DMS79 (cell line): Measurements from ENCODE around the gene SIGLEC7.

ENCODE experiments used
- DNase-seq: peaks from one replicate; lab custom pipeline; 2025; lab: John Stamatoyannopoulos, UW

Gene SIGLEC7

DNA sequence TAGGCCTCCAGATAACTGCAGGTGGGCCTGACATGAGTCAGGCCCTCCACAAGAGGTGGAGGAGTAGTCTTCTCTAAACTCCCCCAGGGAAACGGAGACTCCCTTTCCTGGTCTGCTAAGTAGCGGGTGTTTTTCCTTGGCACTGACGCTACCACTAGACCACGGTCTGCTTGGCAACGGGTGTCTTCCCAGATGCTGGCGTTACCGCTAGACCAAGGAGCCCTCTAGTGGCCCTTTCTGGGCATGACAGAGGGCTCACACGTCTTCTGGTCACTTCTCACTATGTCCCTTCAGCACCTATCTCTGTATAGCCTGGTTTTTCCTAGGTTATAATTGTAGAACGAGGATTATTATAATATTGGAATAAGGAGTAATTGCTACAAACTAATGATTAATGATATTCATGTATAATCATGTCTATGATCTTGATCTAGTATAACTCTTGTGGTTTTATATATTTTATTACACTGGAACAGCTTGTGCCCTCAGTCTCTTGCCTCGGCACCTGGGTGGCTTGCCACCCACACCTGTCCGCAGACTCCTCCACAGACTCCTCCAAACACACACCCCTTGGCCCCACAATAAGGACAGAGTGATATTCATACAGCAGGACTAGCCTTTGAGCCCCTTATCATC is 27.3 kb downstream of the SIGLEC7 start:
- peak; percentile 13 for DNase-seq

DNA sequence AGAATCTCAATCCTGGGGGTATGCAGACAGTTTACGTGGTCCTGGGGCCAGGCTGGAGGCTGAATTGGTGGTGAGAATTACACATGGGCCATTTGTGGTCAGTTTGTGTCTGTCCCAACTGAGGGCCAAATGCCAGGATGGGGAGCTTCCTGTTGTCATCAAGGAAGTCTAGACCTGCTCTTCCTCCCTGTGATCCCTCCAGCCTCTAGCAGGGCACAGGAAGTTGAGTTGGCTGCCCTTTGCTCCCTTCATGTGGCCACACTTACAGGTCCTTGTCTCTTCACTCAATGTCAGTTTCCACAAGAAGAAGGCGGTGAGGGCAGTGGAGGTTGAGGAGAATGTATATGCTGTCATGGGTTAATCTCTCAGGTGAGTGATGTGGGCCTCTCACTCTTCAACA is 30.1 kb downstream of the SIGLEC7 start:
- DNase-seq = no peak

DNA sequence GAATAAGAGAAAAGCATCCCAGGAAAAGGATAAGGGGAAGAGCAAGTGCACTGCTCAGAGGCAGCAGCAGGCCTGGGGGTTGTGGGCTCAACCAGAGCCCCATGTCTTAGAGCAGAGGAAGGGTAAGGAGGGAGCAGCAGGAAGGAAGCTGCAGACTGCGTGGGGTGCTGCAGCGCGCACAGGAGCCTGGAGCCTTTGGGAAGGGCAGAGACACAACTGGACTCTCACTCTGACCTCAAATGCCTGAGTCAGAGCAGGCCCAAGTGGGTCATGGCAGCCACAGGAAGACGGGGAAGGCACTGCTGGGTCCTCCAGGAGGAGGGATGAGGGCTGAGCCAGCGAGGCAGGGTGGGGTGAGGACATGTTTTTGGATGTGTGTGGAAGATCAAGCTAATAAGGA is 31.6 kb downstream of the SIGLEC7 start:
- DNase-seq = no peak

DNA sequence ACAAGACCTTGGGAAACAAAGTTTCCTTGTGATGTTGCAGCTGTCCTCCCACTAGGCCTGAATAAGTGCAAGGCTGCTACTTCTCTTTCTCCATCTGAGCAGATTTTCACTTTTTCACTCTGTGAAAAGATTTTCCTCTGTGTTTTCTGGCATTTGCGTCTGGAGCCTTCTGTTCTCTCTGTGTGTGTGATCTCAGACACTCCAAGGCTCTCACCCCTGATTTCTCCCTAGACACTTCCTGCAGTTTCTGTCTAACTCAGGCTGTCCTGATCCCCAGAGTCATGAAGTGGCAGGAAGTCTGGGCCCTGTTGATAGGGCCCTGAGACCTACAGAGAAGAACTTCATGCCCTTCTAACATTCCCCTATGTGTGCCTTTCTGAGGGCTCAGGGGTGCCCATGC is 37.2 kb downstream of the SIGLEC7 start:
- DNase-seq = no peak

DNA sequence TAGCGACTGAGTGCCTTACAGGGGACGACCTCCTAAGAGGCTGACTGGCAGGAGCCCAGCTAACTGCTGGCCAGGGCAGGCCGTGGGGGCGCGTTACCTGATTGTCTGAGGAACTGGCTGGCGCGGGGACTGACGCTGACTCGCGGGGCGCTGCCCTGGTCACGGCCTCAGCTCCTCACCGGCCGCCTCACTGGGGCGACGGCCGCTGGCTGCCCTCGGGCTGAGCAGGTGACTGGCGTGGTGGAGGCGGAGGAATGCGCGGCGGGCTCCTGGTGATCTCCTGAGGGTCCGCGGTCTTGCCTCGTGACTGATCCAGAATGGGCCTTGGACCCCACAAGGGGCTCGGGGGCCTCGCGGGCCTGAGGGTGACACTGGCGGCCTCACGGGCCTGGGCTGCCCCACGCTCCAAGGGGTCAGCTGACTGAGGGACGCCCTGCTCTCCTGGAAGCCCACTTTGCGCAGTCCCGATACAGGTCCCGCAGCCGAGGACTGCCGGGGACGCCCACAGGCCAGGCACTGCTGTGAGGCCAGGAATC is 39.3 kb downstream of the SIGLEC7 start:
- DNase-seq = no peak

DNA sequence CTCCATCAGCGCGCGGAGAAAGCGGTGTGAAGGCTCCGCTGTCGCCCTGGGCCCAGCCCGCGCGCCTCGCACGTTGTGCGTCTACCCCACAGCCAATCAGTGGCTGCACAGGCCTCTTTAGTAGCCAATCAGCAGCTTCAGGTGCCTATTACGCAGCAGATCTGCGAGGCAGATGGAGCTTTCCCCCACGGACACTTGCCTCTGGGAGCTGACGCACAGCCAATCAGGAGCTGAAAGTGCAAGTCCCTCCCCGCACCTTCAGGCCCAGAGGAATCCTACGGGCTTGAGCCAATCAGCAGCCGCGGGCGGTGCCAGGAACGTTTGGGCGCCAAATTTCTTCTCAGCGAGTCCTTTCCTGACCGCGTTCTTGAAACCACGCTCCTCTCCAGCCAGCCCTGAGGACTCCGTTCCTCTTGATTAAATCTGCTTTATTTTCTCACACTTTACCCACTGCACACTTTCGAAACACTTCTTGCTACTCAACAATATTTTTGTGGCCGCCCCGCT is 39.9 kb downstream of the SIGLEC7 start:
- no peak for DNase-seq

DNA sequence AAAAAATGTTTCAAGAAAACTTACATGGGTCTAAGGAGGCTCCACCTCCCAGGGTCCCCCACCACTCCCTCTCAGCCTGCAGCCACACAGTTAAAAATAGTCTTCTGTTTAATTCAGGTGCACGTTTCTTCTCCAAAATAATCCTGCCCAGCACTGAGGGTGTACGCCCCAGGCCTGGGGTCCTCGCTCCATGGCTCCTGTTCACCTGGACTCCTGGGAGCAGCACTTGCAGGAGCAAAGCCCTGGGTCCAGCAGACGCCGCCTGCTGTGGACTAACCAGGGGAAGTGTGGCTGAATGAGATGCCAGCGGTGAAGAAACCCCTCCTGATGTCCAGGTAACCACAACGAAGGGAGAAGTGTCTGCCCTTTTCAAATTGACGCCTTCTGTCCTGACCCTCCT is 41.5 kb downstream of the SIGLEC7 start:
- no peak for DNase-seq

DNA sequence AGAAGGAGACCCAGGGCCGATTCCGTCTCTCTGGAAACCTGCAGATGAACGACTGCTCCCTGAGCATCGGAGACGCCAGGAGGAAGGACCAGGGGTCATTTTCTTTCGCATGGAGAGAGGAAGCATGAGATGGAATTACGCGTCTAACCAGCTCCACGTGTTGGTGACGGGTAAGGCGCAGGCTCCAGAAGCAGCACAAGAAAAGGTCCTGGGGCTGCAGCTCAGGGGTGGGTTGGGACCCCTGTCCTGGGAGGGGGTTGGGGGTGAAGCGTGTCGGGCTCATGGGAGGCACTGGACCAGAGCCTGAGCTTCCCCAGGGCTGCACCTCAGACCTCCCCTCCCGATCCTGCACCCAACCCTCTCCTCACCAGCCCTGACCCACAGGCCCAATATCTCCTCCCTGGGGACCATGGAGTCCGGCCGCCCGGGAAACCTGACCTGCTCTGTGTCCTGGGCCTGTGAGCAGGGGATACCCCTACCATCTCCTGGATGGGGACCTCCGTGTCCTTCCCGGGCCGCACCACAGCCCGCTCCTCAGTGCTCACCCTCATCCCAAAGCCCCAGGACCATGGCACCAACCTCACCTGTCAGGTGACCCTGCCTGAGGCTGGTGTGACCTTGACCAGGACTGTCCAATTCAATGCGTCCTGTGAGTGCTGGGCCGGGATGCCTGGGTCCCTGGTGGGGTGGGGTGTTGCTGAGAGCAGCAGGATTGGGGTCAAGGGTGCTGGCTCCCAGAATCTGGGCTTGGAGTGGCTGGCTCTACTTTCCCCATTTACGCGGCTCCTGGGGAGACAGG is 43.2 kb downstream of the SIGLEC7 start:
- DNase-seq = no peak

DNA sequence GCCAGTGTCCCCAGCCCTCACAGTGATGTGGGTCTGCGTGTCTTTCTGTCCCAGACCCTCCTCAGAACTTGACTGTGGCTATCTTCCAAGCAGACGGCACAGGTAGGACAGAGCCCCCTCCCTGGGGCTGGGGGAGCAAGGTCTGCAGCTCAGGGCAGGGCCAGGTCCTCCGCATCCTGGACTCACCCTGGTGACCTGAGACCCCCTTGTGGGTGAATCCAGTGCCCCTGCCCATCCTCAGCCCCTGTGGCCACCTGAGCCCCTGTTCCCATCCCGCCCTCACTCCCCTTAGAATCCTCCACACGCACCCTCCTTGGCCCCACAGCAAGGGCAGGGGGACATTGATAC is 43.7 kb downstream of the SIGLEC7 start:
- DNase-seq = no peak

DNA sequence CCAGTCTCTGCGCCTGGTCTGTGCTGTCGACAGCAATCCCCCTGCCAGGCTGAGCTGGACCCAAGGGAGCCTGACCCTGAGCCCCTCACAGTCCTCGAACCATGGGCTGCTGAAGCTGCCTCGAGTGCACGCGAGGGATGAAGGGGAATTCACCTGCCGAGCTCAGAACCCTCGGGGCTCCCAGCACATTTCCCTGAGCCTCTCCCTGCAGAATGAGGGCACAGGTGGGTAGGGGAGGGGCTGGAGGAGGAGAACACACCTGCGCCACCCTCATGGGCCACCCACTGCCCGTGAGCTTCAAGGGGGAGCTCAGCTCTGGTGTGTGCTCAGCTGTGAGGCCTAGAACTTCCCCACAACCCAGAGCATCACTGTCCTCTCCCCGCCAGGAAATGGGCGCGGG is 44.2 kb downstream of the SIGLEC7 start:
- no peak for DNase-seq

DNA sequence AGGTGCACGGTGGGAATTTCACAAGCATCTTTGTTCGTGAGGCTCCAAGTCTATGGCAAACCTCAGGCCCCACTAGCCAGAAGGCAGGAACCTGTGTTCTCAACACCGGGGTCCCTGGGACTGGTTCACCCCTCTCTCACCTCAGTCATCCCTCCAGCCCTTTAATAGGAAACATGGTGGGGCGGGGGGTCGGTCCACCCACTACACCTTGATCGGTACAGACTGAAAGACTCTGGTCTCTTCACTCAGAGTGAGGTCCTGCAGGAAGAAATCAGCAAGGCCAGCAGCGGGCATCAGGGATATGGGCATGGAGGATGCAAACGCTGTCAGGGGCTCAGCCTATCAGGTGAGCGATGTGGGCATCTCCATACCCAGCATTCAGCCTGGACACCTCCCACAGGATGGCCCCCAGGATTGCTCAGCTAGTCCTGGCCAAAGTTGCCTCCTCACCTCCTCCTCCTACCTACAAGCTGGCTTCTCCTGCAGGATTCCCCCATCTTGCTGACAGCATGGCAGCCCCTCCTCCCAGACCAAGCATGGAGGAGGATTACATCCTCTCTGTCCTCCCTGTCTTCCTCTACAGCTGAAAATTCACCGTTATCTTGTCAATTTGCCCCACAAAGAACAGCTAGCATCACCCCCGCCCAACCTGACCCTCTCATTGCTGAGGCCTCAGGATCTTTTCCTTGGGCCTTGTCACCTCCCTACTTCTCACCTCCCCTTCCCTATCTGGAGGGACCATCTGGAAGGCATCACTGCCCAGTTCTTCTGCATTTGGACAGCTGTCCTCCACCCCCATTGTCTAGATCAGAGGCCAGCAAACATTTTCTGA is 45.5 kb downstream of the SIGLEC7 start:
- DNase-seq = no peak

DNA sequence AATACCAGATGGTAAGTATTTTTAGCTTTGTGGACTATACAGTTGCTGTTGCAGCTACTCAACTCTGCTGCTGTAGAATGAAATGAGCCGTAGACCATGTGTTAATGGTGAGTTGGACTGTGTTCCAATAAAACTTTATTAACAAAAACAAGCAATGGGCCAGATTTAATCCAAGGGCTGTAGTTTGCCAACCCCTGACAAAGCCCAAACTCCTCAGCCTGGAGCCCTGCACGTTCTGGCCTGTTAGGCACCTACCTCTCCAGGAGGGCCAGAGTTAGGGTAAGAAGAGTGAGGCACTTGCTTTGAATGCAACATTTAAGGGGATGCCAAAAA is 46.1 kb downstream of the SIGLEC7 start:
- DNase-seq = no peak

DNA sequence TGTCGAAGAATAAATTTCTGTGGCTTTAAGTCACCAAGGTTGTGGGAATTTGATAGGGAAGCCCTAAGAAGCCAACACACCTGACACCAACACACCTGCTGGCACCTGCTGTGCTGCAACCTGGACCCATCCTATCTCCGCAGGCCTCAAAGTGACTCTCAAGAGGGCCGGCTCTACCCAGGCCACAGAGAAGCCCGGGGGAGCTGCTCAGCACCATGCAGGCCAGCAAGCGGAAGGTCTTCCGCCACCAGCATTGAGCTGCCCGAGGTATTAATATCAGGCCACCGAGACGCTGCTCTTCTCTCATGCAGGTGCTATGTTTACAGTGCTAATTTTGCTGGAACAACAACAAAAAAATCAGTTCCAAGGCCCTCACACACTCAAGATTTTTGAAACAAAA is 50.6 kb downstream of the SIGLEC7 start:
- DNase-seq = no peak

DNA sequence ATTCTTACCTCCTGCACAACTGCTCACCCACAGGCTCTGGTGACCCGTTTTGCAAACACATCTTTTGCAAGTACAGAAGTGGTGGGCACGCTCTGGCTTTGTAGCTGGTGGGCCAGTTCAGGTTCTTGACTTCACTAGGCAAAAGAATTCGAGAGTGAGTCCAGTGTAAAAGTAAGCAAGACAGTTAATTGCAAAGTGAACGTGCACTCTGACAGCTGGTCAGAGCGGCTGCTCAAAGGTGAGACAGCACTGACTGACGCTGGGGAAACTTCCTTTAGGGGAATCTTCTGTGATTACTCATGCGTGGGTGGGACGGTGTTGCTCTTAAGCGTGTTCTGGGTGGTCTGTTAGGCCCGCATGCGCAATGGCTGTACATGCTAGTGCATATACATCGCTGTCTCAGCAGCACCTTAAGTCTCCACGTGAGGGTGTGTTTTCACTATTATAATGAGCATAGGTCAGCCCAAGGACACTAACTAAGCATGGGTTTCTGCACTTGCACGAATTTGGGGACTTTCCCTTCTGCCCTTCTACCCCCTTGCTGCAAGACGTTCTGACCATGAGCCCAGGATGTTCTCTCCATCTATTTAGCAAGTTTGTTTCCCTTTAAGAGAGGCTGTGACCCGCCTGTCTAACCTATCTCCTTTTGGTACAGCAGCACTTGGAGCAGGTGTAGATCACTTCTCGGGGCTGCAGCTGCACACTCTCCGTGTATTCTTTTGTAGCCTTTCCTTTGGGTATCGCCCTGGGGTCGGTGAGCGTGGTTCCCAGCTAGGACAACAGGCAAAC is 52.6 kb downstream of the SIGLEC7 start:
- no peak for DNase-seq

DNA sequence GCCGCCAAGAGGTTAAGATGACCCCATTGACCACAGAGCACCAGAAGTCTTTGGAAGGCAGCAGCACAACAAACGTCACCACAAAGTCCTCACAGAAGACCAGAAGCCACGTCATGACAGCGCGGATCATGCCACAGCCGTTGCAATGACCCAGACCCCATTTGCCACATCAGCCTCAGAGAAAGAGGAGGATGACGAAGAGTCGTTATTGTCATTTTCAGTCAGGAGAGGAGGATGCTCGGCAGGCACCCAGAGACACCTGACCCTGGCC is 53.1 kb downstream of the SIGLEC7 start:
- no peak for DNase-seq

DNA sequence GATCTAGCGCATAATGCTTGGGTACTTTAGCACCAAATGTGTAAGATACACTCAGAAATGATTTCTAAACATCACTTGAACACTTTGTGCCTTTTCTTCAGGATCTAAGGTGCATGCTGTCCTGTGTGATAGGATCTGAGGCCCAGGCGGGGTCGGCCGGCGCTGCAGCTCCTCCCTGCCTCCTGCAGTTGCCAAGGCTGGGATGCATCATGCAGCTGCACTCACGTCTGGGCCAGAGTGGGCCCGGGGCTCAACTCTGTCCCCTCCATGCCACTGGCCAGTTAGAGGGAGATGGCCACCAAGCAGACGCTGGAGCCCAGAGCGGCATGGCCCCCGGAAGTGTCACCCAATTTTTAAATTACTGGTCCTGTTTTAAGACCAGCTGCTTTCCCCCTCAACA is 53.5 kb downstream of the SIGLEC7 start:
- no peak for DNase-seq

DNA sequence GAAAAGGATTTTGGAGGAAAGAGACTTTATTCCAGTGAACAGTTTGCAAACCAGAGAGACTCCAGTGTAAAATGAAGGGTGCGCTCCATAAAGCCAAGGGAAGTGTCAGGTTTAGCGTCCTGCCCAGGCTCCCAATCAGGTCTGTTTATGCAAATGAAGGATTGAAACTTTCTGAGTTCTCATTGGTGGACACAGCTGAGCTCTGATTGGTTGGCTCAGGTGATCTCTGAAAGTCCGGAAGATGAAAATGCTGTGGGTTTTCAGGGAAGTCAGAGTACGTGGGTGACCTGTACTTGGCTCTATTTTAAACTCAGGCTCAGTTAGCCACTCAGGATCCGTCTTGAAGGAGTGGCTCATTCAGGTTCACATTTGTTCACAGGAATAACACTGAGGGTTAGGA is 54.1 kb downstream of the SIGLEC7 start:
- DNase-seq = no peak

DNA sequence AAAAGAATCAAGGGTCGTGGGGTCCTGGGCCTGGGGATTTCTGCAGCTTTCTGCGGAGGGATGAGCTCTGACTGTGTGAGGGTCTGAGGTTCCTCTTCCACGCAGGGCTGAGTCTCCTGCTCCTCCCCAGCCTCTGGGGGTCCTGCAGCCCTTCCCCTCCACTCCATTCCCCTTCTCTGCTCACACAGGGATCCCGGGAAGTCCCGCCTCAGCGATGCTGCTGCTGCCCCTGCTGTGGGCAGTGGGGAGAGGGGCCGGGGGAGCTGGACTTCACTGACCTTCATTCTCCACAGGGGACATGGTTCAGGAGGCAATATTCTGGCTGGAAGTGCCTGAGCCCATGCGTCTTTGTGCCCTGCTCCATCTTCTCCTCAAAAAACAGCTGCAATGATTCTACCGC is 56.5 kb downstream of the SIGLEC7 start:
- no peak for DNase-seq

DNA sequence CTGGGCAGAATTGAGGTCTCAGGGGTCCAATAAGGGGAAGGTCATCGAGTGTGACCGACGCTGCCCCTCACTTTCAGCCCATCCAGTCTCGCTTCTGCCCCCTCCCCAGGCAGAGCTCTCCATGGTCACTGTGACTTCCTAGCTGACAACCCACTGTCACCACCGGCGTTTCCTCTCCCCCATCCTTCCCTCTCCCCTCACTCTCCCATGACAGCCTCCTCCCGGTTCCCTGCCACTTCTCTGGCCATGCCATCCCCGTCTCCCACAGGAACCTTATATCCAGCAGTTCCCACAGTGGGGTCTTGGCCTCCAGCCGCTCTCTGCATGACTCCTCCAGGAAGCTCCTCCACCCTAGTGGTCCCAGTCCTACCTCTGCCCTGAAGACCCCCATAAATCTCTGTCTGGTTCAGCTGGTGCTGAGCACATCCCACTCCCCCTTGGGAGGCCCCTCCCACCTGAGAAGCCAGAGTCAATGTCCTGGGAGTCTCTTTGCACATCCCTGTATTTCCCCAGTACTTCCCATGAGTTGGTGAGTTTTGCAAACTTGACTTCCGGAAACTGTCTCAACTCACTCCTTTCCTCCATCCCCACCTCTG is 58.1 kb downstream of the SIGLEC7 start:
- no peak for DNase-seq

DNA sequence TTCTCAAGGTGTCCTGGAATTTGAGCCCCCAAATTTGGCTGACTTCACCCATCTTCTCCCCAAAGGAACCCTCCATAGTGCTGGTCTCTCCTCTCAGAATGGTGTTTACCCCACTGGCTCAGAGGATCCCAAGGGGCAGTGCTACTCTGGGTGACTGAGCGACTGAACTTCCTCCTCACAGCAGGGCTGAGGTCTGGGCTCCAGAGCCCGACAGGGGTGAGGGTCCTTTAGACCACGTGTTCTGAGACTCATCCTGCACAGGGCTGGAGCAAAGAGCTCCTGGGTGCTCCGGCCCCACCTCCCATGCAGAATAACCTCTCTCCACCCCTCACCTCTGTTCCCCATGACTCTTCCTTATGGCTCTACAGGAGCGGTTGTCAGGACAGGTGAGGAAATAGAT is 59.6 kb downstream of the SIGLEC7 start:
- no peak for DNase-seq
